Measurements from ENCODE around the gene NELL2.
"Not testable (repeated sequence)": the region's sequence is repeated elsewhere in the genome, so short reads cannot be mapped to it uniquely, and the experiment has no call there.

The NELL2 gene

DNA sequence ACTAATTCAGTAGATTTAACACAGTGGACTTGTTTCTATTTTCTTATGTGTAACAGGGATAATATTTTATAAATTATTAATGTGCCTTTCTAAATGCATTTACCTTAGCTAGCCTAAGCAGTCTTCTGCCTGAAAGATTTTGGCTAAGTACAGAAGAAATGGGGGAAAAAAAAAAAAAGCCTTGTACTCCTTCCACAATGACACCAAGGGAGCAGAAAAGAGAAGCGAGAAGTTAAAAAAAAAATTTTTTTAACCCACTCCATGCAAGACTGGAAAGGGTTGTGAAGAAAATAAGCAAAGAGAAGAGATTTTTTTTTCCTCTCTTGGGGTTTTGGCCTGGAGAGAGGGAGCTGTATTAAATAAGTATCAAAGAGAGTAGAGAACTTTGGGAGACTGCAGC, 28.7 kb downstream of the NELL2 start:
- FAIRE-seq: no peak

- no peak for FAIRE-seq
These were observed 29.3 kb downstream of the NELL2 start for GRCh38 chr12:44846826-44847225.

DNA sequence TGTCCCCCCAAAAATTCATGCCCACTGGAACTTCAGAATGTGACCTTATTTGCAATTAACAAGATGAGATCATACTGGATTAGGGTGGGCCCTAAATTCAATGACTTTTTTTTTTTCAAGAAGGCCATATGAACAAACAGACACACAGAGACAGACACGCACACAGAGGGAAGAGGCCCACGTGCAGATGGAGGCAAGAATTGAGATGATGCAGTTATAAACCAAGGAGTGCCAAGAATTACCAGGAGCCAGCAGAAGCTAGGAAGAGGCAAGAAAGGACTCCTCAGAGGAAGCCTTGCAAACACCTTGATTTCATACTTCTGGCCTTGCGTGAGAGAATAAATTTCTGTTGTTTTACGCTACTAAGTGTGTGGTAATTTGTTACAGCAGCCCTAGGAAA, 33.4 kb downstream of the NELL2 start:
- FAIRE-seq: no peak

- no peak for FAIRE-seq
These were observed 36.3 kb downstream of the NELL2 start for GRCh38 chr12:44839785-44840184.

DNA sequence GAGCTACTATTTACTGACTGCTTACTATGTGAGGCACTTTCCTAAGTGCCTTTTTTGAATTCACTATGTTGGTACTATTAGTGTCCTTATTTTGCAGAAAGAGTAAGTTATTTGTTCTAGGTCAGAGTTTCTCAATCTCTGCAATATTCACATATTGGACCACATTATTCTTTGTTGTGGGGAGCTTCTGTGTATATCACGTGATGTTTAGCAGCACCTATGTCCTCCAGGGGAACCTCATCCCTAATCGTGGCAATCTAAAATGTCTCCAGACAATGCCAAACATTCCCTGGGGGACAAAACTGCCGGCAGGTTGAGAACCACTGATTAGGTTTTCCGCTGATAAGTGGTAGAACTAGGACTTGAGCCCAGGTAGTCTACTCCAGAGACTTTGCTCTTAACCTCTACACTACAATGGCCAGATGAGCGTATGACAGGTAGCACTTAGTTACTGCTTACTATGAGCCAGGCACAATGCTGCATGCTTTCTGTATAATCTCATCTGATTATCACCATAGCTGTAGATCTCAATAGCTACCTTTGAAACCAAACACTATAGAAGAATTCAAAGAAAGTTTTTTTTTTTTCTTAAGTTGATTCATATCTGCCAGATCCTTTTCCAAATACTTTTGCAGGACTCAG, 38.9 kb downstream of the NELL2 start:
- FAIRE-seq: no peak

GRCh38 chr12:44835641-44836379, 40.3 kb downstream of the NELL2 start:
- no peak for FAIRE-seq

GRCh38 chr12:44834996-44835395, 41.1 kb downstream of the NELL2 start:
- FAIRE-seq: not testable (repeated sequence)

DNA sequence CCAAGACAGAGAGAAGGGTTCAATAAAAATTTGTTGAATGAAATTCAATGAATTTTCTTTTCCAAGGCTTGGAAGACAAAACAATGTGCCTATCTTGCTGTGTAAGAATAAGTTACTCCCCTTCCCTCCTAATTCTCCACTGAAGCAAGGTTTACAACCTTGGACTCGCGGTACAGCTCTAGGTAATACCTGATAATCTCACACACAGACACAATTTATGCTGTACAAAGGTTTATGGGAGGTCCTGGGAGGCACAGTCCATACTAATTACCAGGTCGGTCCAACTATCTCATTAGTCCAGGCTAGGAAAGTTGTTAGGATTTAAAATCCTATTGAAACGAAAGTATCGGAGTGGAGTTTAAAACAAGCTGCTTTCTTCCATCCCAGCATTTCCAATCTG, 42.6 kb downstream of the NELL2 start:
- FAIRE-seq: no peak

DNA sequence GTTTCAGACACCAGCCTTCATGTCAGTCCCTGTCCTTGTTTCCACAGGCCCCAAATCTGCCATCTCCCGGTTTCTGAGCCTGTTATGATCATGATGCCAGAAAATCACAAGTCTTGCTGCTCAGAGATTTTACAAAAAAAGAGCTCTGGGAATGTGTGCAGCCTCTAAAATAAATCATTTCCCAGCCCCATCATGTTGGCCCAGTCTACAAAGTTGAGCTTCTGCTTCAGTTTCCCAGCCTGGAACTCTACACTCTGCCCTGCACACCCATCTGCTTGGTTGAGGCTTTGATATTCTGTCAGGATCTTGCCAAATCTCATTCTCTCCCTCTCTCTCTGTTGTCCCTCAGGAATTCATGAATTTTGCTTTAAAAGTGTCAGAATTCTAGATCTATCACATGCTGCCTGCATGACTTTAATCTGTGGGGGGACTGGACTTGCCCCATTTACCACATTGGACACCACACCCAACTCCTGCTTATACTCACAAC, 45.5 kb downstream of the NELL2 start:
- no peak for FAIRE-seq

DNA sequence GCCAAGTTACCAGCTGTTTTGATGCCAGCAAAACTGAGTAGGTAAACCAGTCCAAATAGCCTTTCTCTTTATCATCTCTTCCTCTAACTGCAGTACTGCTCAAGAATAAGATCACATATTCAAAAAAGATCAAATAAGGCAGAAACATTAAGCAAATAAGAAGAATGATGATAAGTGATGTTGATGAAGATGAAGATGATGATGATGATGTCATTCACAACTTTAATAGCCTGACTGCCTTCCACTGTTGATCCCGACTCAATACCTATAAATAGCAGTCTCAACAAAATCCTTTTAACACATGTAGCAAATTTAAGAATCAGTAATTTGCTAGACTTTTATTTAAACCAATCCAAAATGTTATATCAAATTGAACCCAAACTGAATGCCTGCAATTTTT, 47.1 kb downstream of the NELL2 start:
- no peak for FAIRE-seq

DNA sequence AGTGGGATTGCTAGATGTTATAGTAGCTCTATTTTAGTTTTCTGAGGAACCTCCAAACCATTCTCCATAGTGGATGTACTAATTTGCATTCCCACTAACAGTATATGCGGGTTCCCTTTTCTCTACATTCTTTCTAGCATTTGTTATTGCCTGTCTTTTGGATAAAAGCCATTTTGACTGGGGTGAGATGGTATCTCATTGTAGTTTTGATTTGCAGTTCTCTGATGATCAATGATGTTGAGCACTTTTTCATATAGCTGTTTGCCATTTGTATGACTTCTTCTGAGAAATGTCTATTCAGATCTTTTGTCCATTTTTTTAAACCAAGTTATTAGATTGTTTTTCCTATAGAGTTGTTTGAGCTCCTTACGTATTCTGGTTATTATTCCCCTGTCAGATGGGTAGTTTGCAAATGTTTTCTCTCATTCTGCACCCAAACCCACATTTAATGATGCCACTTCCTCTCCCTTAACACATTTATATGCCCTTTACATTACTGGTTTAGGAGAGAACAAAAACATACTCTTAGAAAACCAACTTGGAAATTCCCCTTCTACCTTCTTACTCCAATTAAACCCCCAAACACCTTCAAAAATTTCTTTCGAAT, 48.2 kb downstream of the NELL2 start:
- no peak for FAIRE-seq

DNA sequence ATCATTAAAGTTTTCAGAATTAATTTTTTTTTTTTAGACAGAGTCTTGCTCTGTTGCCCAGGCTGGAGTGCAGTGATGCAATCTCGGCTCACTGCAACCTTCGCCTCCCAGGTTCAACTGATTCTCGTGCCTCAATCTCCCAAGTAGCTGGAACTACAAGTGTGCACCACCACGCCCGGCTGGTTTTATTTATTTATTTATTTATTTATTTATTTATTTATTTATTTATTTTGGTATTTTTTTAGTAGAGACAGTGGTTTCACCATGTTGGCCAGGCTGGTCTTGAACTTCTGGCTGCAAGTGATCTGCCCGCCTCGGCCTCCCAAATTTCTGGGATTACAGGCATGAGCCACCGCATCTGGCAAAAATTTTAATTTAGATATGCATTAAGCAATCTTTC, 54.4 kb downstream of the NELL2 start:
- not testable (repeated sequence) for FAIRE-seq

- no peak for FAIRE-seq
These were observed 56.2 kb downstream of the NELL2 start for GRCh38 chr12:44819884-44820283.

GRCh38 chr12:44817687-44818086, 58.4 kb downstream of the NELL2 start:
- no peak for FAIRE-seq

DNA sequence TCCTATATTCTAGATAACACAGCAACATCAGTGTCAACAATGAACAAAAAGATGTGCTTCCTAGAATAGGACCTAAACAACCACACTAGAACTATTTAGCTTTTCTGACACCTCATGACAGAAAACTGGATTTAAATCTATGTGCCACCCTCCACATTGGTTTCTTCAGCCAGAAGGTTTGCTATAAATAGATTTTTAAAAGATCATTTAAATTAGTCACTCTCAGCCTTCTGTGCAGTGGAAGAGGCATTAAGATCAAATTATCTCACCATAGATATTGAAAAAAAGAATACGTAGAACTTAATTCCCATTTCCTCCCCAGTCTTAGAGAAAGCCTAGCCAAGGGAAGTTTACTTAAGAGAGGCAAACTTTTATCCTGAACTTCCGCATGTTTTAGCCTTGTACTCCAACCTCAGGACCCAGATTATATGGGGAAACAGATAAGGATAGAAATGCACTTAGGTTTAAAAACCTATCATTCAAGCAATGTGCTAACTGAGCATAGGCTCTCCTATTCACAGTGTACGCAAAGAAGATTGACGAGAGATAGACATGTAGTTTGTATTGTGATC, 59.6 kb downstream of the NELL2 start:
- FAIRE-seq: no peak

DNA sequence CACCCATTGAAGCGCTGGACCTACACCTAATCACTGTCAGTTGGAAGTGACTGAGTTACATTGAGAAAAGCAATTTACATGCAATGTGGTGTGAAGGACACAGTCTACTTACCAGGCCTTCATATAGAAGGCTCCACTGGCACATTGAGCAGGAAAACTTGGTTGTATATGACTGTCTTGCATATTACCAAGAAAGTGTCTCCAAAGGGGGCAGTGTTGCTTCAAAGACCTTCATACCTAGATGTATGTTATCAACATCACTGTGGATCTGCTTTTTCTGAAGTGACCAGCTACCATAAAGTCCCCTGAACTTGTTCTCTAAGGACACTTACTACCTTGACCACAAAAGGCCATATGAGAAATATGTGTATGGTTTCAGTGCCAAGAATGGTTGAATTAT, 64.1 kb downstream of the NELL2 start:
- FAIRE-seq: no peak

GRCh38 chr12:44804068-44804467, 72.0 kb downstream of the NELL2 start:
- FAIRE-seq: no peak

DNA sequence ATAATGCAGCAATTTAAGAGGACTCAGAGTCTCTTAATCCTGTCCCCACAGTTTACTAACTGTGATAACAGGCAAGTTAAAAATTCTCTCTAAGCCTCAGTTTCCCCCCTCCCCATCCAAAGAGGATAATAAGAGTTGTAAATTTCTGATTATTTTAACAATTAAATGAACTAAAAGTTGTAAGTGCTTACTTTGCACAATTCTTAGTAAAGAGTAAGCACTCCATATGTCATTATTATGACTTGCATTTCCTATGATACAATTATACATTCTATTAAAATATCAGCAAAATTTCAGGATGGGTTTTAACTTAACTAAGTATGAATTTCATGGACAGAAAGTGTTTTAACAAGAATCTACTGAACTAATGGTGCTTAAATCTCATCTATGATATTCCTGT, 80.1 kb downstream of the NELL2 start:
- no peak for FAIRE-seq

- no peak for FAIRE-seq
These were observed 87.4 kb downstream of the NELL2 start for GRCh38 chr12:44788731-44789130.

DNA sequence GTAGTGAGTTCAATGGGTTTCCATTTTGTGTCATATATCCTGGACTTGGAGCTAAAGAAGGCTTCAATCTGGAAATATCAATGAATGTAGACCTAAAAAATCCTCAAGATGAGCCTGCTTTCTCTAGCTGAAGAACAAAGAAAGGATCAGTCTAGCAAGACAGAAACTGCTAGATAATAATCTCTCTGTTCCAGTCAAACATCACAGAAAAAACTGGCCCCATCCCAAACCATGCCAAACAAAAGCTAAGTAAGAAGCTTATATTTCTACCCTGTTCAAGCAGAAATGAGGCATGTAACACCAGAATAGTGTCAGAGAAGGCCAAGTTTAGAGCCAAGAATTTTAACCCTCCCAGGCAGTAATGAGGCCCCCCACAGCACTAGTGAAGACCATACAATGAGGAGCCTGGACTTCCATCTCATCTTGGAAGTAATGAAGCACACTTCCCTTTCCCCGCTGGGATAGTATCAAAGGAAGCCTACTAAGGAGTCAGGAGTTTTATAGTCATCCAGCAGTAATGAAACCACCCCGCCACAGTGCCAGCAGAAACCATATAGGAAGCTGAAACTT, 95.8 kb downstream of the NELL2 start:
- FAIRE-seq: no peak

DNA sequence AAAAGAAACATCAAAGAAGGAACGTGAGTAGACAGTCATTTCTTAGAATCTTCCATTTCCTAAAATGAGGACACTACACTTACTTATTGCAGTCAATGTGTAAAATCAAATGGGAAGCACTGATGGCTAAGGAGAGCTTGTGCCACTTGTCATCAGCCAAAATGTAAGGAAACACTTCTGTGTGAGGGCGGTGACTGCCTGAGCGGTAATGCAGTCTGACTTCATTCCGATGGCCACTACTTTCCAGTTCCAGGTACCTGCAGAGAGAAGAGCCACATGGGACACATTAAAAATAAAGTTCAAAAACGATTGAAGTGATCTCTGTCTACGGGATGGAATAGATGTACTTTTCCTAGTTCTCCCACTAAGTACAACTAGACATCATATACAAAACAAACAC, 96.3 kb downstream of the NELL2 start:
- no peak for FAIRE-seq

GRCh38 chr12:44778863-44779262, 97.3 kb downstream of the NELL2 start:
- FAIRE-seq: no peak

DNA sequence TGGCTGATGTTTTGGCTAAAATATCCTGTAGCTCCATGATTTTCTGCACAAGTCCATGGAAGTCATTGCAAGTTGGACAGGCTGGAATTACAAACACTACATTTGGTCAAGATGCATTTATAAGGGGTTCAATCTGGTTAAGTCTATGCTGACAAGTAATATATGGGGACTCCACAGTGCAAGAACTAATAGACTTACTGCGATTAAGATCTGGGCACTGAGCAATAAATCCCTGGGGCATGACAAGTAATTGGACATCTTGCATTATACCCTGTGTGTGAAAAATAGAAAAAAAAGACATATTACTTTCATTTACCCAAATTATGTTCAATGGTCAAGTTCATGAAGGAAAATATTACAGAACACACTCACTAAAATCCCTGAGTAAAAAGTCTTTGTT, 99.1 kb downstream of the NELL2 start:
- FAIRE-seq: no peak

- no peak for FAIRE-seq
These were observed 100.2 kb downstream of the NELL2 start for GRCh38 chr12:44775901-44776300.
